ENCODE data around the gene PLEKHN1. TPM values are rescaled to one million over a fixed set of nuclear protein-coding genes. Genes with fewer than 3 reads are reported as not detected.
"Not testable (repeated sequence)": the region's sequence is repeated elsewhere in the genome, so short reads cannot be mapped to it uniquely, and the experiment has no call there.

PLEKHN1 gene
- total RNA-seq, 1 donor from 2014 or later, result 1.1 TPM

DNA sequence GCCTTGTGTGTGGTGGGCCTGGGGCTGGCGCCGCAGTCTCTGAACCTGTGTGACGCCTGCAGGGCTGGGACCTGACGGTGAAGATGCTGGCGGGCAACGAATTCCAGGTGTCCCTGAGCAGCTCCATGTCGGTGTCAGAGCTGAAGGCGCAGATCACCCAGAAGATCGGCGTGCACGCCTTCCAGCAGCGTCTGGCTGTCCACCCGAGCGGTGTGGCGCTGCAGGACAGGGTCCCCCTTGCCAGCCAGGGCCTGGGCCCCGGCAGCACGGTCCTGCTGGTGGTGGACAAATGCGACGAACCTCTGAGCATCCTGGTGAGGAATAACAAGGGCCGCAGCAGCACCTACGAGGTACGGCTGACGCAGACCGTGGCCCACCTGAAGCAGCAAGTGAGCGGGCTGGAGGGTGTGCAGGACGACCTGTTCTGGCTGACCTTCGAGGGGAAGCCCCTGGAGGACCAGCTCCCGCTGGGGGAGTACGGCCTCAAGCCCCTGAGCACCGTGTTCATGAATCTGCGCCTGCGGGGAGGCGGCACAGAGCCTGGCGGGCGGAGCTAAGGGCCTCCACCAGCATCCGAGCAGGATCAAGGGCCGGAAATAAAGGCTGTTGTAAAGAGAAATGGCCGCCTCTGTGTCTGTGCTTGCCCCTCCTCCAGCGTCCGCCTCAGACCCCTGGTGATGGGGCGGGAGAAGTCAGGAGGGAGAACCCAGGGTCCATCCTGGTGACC, 47.8 kb downstream of the PLEKHN1 start:
- Mint-ChIP-seq H3K9me3 (ENCODE audit: low read depth) (peaks cover 4% of the 10 kb centered on the region), H3K27me3 (peaks cover under 1% of the 10 kb centered on the region), H3K36me3 (ENCODE audit: insufficient read depth) (peaks cover 6% of the 10 kb centered on the region), H3K4me3 (ENCODE audit: low read depth) (peak overlapping the region; percentile 77), H3K27ac (peak overlapping the region; percentile 92), H3K4me1 (ENCODE audit: low read depth) (peaks cover 13% of the 10 kb centered on the region)
- DNase-seq (ENCODE audit: low spot score, unreplicated experiment), result peak; percentile 10
- TF ChIP-seq, protein P1, sequence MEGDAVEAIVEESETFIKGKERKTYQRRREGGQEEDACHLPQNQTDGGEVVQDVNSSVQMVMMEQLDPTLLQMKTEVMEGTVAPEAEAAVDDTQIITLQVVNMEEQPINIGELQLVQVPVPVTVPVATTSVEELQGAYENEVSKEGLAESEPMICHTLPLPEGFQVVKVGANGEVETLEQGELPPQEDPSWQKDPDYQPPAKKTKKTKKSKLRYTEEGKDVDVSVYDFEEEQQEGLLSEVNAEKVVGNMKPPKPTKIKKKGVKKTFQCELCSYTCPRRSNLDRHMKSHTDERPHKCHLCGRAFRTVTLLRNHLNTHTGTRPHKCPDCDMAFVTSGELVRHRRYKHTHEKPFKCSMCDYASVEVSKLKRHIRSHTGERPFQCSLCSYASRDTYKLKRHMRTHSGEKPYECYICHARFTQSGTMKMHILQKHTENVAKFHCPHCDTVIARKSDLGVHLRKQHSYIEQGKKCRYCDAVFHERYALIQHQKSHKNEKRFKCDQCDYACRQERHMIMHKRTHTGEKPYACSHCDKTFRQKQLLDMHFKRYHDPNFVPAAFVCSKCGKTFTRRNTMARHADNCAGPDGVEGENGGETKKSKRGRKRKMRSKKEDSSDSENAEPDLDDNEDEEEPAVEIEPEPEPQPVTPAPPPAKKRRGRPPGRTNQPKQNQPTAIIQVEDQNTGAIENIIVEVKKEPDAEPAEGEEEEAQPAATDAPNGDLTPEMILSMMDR (IDR thresholded peaks at IDR 0.05; ENCODE audit: unreplicated experiment), result no peak

DNA sequence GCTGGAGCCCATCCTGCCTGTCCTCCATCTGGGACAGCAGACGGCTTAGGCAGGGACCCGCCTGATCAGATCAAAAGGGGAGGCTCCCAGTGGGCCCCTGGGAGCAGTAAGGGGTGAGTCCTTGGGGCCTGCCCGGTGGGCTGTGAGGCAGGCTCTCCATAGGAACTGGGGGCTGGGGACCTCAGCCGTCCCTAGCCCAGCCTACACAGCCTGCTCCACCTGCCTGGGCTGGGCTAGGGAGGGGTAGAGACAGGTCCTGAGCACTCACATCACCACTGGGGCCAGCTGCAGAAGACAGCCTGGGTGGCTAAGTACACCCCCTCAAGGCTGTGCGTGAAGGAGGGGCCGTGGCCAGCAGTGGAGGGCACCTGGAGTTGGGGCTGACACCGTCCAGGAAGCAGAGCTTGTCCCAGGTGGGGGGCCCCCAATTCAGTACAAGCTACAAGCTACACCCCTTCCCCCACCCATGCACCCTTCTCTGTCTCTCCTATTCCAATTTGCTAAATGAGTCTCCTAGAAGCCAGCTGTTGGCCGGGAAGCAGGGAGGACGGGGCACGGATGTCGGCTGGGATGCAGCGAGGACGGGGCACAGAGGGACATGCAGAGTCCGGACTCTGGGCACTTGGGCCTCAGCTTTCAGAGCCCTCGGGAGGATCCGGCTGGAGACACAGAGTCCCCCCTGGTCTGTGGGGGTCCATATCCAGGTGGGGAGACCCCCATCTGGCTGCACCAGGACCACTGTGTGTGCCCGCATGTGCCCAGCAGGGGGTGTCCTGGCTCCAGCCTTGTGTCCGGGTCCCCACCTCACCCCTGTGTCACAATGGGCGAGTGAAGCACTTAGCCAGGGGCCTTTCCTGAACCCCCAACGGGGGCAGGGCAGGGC, 48.8 kb downstream of the PLEKHN1 start:
- H3K27me3 Mint-ChIP-seq, result no peaks in the 10 kb centered on the region
- peaks cover 5% of the 10 kb centered on the region for H3K36me3 Mint-ChIP-seq (ENCODE audit: insufficient read depth)
- TF ChIP-seq, protein P1 (IDR thresholded peaks at IDR 0.05; ENCODE audit: unreplicated experiment), result peak; percentile 43
- H3K27ac Mint-ChIP-seq, result no peak overlapping the region
- H3K9me3 Mint-ChIP-seq (ENCODE audit: low read depth), result peaks cover 4% of the 10 kb centered on the region
- H3K4me3 Mint-ChIP-seq (ENCODE audit: low read depth), result no peak overlapping the region
- peaks cover 13% of the 10 kb centered on the region for H3K4me1 Mint-ChIP-seq (ENCODE audit: low read depth)
- no peak for DNase-seq (ENCODE audit: low spot score, unreplicated experiment)

- H3K27me3 Mint-ChIP-seq; H3K9me3 Mint-ChIP-seq (ENCODE audit: low read depth); H3K4me3 Mint-ChIP-seq (ENCODE audit: low read depth); DNase-seq (ENCODE audit: low spot score, unreplicated experiment); H3K36me3 Mint-ChIP-seq (ENCODE audit: insufficient read depth); H3K27ac Mint-ChIP-seq: not testable (repeated sequence)
- peaks cover 19% of the 10 kb centered on the region for H3K4me1 Mint-ChIP-seq (ENCODE audit: low read depth)
Measured at GRCh38 chr1:1017397-1018320, 51.4 kb downstream of the PLEKHN1 start.

DNA sequence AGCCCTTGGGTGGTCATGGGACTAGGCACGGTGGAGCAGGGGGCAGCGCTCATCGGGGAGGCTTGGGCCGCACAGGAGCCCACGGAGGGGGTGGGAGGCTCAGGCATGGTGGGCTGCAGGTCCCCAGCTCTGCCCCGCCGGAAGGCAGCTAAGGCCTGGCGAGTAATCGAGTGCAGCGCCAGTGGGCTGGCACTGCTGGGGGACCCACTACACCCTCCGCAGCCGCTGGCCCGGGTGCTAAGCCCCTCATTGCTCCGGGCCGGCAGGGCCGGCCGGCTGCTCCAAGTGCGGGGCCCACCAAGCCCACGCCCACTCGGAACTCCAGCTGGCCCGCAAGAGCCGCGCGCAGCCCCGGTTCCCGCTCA, 52.0 kb downstream of the PLEKHN1 start:
- not testable (repeated sequence) for H3K36me3 Mint-ChIP-seq (ENCODE audit: insufficient read depth); H3K27me3 Mint-ChIP-seq; H3K4me3 Mint-ChIP-seq (ENCODE audit: low read depth); DNase-seq (ENCODE audit: low spot score, unreplicated experiment); H3K27ac Mint-ChIP-seq; H3K9me3 Mint-ChIP-seq (ENCODE audit: low read depth)
- peaks cover 17% of the 10 kb centered on the region for H3K4me1 Mint-ChIP-seq (ENCODE audit: low read depth)

- Mint-ChIP-seq H3K4me1 (ENCODE audit: low read depth) (peaks cover 14% of the 10 kb centered on the region), H3K27me3 (no peaks in the 10 kb centered on the region), H3K27ac (peak overlapping the region; percentile 33), H3K36me3 (ENCODE audit: insufficient read depth) (peaks cover 8% of the 10 kb centered on the region), H3K9me3 (ENCODE audit: low read depth) (peaks cover 4% of the 10 kb centered on the region), H3K4me3 (ENCODE audit: low read depth) (peak overlapping the region; percentile 44)
- peak; percentile 84 for DNase-seq (ENCODE audit: low spot score, unreplicated experiment)
- TF ChIP-seq, protein P1 (IDR thresholded peaks at IDR 0.05; ENCODE audit: unreplicated experiment), result peak; percentile 61
Measured at GRCh38 chr1:1019122-1019999, 53.1 kb downstream of the PLEKHN1 start.
